OCI-M2 (cell line): ENCODE data around the gene CCM2.
"Not testable (repeated sequence)": the region's sequence is repeated elsewhere in the genome, so short reads cannot be mapped to it uniquely, and the experiment has no call there.

Source experiments
- DNase-seq: peaks from one replicate; lab custom pipeline; 2025; ENCODE audit not compliant: unreplicated experiment; lab: John Stamatoyannopoulos, UW

The CCM2 gene

GRCh38 chr7:45033261-45033930, 33.4 kb downstream of the CCM2 start:
- DNase-seq = no peak

- DNase-seq = no peak
Measured at GRCh38 chr7:45033931-45034290, 33.9 kb downstream of the CCM2 start.

- DNase-seq = not testable (repeated sequence)
Measured at GRCh38 chr7:45034710-45035109, 34.7 kb downstream of the CCM2 start.

GRCh38 chr7:45035371-45035770, 35.4 kb downstream of the CCM2 start:
- no peak for DNase-seq

DNA sequence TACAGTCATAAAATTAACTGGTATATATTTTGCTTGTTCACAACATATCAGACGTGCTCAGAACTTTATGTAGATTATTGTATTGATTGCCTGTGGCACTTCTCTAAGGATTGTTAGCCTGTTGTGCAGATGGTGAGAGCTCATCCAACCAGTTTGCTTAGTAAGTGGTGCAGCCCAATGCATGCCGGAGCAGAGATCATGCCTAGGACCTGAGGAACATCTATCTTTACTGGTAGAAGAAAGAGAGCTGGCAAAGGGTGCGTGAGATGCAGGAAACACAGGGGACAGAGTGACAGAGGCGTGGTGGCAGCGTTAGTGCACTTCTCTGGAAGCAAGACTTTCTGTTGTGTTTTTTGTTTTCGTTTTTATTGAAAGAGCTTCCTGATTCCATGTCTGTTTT, 35.9 kb downstream of the CCM2 start:
- DNase-seq = no peak

DNA sequence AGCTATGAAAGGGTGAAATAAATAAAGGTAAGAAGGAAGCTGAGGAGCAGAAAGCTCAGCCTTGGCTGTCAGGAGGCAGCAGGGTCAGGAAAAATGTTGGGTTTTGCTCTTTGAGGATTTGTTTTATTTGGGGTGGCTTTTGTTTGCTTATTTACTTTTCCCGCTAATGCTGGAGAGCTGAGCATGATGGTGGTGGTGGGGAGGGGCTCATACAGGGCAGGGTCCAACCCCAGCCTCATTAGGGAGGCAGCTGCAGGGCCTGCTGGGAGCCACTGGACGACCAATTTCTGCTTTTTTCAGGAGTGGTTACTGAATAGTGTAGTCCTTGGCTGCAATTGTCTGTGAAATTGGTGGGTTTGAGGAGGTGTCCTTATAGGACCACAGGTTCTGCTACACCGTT, 36.3 kb downstream of the CCM2 start:
- DNase-seq = no peak

GRCh38 chr7:45036796-45037195, 36.8 kb downstream of the CCM2 start:
- DNase-seq = no peak

GRCh38 chr7:45037876-45038275, 37.9 kb downstream of the CCM2 start:
- no peak for DNase-seq

DNA sequence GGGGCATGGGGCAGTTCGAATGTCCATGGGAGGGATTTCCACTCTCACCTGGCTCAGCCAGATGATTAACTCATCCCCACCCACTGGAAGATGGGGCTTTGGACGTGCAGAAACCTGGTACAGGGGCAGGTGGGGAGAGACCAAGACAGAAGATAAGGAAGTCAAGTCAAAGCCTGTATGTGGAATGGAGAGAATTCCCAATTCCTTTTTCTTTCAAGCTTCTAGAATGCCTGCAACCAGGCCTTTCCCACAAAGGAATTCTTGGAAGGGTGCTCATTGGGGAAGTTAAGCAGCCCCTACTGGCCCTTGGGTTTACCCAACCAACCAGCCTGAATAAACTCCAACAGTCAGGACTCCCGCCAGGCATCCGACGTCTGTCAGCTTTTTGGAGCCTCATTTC, 39.1 kb downstream of the CCM2 start:
- no peak for DNase-seq

DNA sequence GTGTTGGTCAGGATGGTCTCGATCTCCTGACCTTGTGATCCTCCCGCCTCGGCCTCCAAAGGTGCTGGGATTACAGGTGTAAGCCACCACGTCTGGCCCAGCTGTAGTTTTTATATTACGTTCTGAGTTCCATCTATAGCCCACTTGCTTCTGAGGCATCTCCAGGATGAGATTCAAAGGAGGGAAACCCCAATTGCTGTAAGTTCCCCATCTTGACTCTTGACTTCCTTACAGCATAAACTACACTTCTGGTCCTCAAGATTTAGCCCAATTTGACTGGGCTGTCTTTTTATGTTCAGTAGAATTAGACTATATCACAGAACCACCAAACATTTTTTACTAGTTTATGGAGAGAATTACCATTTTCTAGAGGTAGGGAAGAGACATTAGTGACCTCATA, 44.3 kb downstream of the CCM2 start:
- no peak for DNase-seq

GRCh38 chr7:45048748-45049147, 48.7 kb downstream of the CCM2 start:
- no peak for DNase-seq

GRCh38 chr7:45050198-45050597, 50.2 kb downstream of the CCM2 start:
- no peak for DNase-seq

DNA sequence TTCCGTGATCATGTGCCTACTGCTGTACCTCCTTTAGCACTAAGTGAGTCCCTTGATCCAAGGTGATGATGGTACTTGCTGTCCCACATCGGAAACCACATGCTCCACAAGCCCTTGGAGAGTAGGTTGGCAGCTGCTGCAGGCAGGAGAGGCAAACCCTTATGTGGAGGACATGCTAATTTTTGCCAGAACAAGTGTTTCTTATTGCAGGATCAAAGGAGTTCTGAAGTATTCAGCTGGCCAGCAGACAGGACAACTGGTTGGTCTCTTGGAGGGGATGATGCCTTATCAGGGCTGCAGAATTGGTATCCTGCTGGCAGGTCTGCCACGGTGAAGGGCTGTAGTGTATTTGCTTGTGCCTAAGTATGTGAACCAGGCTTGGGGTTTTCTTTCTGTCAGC, 52.0 kb downstream of the CCM2 start:
- DNase-seq = no peak

GRCh38 chr7:45053401-45053800, 53.4 kb downstream of the CCM2 start:
- no peak for DNase-seq

- DNase-seq = no peak
Measured at GRCh38 chr7:45053941-45054340, 53.9 kb downstream of the CCM2 start.

- no peak for DNase-seq
Measured at GRCh38 chr7:45054442-45054841, 54.4 kb downstream of the CCM2 start.

DNA sequence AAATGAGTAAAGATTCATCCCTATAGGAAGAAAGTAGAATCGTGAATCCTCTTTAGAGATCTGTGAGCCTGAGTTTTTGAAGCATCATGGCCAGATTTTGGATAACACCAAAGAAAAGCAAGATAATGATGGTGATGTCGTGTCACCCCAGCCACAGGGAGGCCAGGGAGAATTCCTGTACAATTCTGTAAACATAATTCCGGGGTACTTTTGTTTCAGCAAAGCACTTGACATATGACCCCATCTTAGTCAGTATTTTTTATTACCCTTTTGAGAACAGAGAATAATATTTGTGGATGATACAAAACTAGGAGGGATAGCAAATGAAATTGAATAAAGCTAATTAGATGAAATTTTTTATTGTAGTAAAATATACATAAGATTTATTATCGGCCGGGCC, 55.0 kb downstream of the CCM2 start:
- DNase-seq = no peak

GRCh38 chr7:45055594-45056219, 55.7 kb downstream of the CCM2 start:
- DNase-seq = no peak

GRCh38 chr7:45057878-45058277, 57.9 kb downstream of the CCM2 start:
- DNase-seq = no peak

DNA sequence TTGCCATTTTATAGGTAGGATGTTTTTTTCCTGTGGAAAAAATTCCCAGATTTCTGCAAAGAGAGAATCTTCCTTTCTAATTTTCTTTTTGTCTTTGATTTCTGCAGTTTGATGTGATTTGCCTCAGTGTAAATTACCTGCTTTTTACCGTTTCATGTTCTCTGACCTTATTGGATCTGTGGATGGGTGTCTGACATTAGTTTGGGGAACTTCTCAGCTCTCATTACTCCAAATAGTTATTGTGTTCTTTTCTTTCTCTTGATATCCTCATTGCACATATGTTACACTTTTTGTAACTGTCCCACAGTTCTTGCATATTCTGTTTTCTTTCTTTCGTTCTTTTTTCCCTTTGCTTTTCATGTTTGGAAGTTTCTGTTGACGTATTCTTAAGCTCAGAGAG, 60.3 kb downstream of the CCM2 start:
- no peak for DNase-seq

GRCh38 chr7:45061352-45061751, 61.4 kb downstream of the CCM2 start:
- DNase-seq = no peak

- DNase-seq = no peak
Measured at GRCh38 chr7:45061806-45062425, 61.9 kb downstream of the CCM2 start.
